GM21447 (cell line): Measurements from ENCODE around the gene MRPL33.

Experiments
- ATAC-seq: cut with Tn5 transposase; IDR thresholded peaks from one replicate; pipeline ENCODE4 v1.9.1; 2021; ENCODE audit not compliant: unreplicated experiment

The MRPL33 gene

DNA sequence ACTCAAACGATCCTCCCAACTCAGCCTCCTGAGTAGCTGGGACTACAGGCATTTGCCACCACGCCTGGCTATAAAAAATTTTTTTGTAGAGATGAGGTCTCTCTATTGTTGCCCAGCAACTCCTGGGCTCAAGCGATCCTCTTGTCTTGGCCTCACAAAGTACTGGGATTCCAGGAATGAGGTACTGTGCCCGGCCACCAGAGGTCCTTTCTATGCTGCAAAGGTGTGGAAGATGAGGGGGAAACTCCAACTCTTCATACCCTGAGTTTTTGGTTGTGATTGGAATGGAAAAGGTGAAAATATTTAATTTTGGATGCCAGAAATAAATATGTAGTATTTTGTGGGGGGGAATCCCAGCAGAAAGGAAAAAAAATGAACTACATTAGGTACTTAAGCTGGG lies 36.0 kb downstream of the MRPL33 start:
- ATAC-seq, result no peak

DNA sequence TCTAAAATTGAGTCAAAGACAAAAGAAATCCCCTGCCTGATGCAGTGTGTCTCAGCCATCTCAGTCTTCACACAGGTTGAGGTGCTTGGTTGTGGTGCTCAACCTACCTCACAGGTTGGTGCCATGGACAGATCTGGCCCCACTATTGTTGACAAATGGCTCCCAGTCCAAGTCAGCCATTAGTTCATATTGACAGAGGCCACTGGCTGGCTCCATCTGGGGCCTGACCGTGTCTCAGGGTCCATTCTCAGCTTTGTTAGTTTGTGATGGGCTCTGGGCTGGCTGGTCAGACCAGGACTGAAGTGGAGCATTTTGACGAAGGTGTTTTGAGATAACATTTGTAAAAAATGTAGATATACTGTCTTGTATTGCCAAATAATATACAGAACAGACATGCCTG lies 36.9 kb downstream of the MRPL33 start:
- ATAC-seq, result no peak

DNA sequence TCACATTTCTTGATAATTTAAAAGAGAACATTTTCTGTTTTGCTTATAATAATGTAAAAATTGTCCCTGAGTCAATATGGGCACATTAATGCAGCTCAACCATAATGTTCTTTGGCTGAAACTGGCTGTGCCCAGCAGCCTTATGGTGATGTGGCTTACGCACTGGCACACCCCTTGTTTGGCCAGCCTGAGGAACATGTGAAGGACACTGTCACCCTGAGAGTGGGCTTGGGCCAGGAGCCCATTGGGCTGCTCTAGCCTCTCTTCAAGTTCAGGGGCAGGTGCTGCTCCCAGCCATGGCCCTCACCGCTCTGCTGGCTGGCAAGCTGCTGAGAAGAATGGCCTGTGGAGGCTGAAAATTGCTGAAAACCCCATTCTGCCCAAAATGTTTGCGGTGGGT lies 37.5 kb downstream of the MRPL33 start:
- no peak for ATAC-seq

DNA sequence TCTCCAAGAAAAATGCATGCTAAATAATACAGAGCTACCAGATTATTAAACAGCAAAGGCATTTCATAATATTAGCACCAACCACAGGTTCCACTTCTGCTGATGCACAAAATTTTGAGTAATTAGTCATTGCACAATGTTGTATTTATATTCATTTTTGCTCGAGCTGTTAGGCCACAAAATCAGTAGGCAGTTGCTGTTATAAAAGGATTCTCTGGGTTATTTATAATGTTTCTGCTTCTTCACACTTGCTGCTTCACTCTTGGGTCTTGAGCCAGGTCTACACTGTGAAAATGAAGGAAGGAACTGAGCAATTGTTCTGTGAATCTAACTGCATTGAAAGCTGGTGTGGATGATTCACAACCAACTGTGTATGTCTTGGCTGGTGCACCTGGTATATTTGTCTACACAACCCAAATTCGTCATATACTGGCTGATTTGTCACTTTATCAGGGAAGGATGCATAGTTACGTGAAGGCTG lies 38.3 kb downstream of the MRPL33 start:
- ATAC-seq, result no peak

DNA sequence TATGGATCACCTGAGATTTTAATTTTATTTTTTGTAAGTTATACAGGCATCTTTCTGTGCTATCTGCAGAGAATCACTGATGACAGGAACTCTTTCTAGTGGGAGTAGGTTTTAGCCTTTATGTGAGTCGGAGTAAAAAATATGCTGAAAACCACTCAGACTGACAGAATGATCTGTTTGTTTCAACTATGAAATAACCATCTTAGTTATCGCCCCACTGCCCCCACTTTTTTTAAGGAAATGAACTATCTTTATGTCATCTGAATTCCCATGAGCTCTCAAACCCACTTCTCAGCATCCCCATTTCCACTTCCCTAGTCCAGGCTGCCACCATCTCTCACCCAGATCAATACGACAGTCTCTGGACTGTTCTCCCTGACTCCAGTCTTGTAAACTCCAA lies 38.9 kb downstream of the MRPL33 start:
- no peak for ATAC-seq

DNA sequence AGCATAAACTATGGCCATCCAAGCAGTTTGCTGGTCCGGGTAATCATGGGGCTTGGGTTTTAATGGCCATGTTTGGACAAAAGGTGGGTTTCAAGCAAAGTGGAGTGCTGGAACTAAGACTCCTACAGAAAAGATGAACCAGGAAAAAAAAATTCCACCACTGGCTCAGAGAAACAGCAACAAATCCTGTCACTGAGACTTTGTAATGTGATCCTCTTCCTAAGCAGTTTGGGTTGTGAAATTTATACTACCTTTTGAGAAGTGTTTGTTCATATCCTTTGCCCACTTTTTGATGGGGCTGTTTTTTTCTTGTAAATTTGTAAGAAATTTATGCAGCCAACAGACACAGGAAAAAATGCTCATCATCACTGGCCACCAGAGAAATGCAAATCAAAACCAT lies 40.2 kb downstream of the MRPL33 start:
- ATAC-seq, result no peak

DNA sequence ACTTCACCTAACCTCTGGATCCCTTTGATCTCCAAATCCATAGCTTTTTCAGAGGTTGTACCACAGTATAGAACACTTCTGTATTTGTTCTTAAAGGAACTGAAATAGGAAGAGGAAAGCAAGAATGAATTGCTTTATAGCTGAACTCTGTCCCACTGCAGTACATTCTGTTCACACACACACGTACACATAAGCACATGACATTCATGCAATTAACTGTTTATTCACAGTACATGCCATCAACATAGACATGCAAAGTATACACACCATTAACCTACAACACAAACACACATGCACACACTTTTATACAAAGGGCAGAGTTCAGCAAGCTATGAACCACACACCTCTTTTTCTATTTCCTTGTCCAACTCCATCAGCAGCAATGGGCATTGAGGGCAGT lies 43.2 kb downstream of the MRPL33 start:
- no peak for ATAC-seq

DNA sequence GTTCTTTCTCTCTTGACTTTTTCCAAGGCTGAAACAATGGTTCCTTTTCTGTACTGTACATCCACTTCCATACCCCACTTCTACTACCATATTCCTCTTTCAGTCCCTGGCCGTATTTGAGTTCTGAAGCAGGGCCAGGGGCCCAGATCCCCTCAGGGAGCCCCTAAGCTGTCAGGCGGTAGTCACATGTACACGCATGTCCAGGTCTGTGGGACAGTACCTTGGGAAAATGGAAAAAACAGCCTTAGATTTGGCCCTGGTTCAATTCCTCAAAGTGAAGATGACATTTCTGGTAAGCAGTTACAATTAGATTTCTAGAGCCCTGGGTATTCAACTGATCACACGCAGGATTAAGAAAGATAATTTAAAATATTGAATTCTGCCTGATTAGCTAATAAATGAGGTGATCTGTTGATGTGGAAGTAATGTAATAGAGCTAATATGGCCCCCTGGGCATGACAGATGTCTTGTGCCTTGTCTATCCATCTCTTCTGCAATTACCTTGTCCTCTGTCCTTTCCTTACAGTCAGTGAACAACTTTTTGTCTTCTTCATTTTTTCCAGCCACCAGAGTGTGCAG lies 44.4 kb downstream of the MRPL33 start:
- ATAC-seq, result no peak

DNA sequence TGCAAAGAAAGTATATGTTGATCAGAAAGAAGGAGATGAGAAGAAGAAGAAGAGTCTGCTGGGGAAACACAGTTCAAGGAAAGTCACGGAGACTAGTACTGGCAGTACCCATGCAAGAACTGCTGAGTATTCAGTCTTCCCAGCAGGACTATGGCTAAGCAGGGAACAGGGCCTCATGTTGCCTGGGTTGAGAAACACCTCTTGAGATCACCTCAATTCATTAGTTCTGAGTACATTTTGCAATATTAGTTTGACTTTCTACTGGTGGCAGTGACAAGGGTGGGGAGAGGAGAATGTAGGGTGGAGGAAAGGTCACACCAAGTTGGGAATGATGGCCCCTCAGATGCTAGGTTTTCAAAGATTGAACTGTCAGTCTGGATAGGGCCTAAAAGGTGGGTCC lies 50.5 kb downstream of the MRPL33 start:
- ATAC-seq, result no peak

DNA sequence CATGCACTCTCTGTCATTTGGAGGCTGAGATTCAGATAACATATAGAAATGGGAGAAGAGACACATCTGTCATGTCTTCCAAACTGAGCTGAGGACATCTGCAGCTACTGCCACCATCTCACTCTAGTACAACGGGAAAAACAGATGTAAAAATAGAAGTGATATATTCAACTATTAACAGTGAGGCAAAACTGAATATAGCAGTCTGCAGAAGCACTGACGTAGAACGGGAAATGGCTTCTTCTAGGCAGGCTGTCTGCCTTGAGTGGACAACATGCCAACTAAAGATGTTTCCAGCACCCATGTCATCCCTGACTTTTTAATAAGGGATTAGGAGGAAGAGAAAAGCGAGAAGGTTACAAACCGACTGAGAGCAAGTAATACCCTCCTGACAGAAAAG lies 51.6 kb downstream of the MRPL33 start:
- ATAC-seq, result no peak

DNA sequence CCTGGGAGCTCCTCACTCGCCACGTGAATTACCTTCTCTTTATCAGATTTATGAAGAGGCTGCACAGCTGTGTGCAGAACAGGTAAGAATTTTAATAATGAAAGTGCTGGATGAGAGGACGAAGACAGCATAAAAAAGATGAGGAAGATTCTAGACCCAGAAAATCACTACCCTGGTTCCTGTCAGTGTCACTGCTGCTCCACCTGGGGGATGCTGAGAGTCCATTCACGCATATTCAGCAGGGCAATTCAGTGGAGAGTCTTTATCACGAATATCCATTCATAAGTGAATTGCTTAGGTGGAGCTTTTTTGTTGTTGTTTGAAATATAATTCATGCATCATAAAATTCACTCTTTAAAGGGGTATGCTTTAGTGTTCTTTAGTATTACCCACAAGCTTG lies 52.0 kb downstream of the MRPL33 start:
- ATAC-seq, result no peak

DNA sequence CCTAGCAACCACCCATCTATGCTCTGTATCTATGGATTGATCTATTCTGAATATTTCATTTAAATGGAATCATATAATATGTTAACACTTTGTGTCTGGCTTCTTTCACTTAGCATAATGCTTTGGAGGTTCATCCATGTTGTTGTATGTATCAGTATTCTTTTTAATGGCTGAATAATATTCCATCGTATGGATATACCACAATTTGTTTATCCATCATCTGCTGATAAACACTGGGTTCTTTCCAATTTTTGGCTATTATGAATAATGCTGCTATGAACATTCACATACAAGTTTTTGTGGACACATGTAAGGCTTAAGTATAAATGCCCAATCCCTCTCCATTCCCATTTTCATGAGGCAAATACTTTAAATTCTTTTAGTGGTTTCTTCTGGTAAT lies 52.9 kb downstream of the MRPL33 start:
- ATAC-seq, result no peak

DNA sequence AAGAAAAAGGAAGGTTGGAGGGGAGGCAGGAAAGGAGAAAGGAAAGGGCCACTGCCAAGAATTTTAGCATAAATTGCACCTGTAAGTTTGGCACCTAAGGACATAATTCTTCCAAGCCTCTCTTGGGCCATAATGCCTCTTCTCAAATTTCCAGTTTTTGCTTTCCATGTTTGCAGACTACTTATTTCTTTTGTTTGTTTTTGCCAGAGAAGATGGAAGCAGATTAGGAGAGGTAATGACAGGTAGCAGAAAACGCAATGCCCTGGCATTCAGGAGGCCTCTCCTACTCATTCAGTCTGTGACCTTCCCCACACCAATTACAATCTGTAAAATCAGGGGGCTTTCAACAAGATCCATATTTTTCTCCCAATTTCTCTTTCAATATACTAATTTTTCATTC lies 56.8 kb downstream of the MRPL33 start:
- no peak for ATAC-seq
